HG02943 (cell line): ENCODE data around the gene FAM53B.

Experiments
- ATAC-seq: cut with Tn5 transposase; IDR thresholded peaks from one replicate; pipeline ENCODE4 v1.9.1; 2021; ENCODE audit warnings: mild to moderate bottlenecking, low read depth, moderate library complexity; ENCODE audit not compliant: unreplicated experiment

The FAM53B gene

DNA sequence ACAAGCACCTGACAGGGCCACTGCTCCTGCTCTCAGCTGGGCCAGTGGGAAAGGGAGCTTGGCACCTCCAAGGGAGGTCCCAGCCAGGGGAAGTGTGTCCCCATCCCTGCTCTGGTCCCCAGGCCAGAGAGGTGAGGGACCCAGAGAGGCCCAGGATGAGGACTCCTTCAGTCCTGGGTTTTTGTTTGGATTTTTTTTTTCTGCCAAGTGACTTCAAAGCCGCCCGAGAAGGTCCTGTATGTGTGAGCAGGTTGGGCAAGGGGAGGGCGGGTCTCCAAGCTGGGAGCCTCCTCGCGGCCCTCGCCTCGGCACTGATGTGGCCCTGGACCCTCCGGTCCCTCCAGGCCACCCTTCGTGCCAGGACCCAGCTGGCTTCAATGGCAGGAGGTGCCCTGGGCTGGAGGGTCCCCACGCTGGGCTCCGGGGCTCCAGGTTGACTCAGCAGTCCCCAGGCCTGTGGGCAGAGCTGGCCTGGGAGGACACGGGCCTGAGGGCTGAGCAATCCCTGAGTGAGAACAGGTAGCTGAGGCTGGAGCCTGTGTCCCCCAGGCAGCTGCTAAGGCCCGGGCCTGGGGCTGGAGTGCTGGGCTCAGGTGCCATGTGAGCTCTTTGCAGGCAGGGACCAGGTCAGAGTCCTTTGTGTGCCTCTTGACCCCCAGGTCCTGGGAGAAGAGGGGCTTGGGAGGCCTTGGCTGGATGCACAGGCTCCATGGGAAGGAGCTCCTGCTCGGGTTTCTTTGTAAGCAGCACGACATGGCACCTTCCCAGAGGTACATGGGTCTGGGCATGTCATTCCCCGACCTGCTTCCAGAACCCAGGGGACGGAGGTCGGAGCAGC, 140.6 kb downstream of the FAM53B start:
- ATAC-seq = no peak

DNA sequence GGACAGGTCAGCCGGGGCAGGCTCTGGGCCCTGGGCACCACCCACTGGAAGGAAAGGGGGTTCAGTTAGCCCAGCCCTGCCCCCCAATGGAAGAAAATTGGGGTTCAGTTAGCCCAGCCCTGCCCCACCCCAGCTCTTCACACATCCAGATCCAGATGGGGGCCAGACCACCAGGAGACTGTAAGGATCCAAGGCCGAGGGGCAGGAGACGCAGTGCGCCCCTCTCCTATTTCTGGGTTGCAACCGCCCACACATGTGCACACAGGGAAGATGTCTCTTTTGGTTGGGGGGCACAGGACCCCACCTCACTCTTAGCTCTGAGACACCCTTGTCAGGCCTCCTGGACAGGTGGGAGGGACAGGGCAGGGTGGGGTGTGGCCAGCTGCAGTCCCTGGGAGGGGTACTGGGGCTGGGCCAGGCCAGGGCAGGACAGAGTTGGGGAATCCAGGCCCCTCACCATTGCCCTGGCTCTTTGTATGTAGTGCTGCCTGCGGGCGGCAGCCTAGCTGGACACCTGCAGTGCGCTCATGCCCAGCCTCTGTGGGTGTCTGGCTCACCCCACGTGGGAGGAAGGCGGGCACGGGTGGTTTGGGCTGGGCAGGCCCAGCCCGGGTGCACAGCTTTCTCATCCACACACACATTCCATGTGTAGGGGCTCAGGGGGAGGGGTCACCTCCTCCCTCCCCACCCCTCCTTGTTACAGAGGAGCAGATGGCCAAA, 141.4 kb downstream of the FAM53B start:
- no peak for ATAC-seq

DNA sequence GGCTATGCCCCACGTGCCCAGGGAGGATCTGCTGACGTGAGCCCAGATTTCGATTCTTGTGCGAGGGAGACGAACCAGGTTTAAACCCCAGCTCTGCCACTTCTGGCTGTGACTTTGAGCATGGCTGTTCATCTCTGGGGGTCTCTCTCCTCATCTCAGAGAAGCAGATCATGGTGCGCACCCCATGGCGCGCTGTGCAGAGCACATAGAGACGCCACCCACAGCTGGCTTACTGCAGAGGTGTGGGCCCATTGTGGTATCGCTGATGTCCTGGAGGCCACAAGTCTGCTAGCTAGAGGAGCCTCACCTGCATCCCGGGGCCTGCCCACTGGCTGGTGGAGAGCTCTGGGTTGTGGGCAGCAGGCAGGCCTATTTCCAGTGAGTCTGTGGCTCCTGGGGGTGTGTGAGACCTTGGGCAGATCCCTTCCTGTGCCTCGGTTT, 142.0 kb downstream of the FAM53B start:
- ATAC-seq = no peak

DNA sequence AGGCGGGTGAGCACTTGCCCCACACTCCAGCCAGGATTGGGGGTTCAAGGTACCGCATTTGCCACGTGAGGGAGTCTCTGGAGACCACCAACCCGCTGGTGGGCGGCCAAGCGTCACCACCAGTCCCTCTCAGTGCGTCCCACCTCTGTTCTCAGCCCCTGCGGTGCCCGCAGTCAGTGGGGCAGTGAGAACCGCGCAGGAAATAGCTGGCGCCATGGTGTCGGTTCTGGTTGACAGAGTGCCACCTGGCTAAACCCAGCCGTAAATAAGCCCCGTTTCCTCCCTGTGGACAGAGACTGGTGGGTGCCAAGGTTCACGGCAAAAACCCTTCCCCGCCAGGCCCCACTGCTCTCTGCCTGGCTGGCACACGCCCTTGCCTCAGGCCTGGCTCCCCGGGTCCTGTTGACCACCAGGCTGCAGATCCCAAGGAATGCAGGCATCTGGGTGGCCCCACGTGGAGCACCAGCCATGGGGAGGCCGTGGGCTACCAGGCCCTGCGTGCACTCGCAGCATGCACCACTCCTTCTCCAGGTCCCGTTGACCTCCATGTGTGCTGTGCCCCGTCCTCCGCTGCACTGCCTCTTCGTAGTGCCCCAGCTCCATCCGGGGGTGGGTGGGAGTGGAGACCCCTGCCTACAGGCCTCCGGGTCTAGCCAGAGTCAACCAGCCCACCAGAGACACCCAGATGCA, 142.6 kb downstream of the FAM53B start:
- ATAC-seq = peak; percentile 60

DNA sequence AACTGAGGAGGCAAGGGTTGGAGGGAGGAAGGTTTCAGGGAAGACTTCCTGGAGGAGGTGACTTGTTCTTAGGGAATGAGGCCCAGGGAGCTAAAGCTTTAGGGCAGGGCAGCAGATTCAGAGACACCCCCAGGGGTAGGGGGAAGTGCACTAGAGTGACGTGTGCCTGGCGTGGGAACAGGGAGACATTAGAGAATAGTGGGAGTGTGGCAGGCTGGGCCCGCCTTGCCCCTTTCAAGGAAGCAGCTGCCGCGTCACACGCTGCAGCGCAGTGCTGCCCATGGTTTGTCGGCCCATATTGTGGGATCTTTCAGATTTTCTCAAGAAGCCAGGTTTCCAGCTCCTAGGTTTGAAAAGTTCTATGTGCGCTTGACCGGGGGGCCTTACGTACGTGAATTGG, 143.2 kb downstream of the FAM53B start:
- ATAC-seq = no peak

DNA sequence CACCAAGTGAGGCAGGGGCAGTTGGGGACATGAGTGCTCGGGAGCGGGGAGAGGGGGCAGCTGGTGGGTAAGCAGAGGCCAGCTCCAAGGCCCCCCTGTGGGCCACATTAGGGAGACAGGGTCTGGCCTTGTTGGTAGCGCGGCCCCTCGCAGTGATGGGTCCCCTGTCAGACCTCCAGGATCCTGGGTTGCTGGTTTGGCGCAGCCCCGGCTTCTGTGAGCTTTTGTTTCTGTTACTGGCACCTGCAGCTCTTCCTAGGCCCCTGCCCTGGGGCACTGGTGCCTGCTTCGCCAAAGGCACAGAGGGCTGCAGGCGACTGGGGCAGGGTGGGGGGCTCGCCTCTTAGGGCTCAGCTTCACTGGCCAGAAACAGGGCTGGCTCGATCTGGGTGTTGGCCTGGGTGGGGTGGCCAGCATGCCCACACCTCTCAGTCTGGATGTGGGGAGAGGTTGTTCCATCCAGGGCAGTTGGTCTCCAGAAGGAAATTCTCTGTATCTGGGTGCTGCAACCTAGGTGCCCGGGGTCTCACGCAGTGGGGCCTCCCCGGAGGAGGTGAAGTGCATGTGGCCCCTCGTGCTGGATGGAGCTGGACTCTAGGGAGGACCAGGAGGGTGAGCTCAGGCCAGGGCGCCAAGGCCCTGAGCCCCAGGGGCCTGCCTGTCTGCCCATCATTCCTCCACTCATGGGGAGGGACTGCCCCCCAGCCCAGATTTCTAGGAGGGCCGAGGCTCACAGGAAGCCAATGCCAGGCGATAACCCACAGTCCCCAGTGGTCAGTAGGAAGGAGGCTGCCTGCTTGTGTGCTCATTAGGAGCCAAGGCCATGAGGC, 143.9 kb downstream of the FAM53B start:
- no peak for ATAC-seq

DNA sequence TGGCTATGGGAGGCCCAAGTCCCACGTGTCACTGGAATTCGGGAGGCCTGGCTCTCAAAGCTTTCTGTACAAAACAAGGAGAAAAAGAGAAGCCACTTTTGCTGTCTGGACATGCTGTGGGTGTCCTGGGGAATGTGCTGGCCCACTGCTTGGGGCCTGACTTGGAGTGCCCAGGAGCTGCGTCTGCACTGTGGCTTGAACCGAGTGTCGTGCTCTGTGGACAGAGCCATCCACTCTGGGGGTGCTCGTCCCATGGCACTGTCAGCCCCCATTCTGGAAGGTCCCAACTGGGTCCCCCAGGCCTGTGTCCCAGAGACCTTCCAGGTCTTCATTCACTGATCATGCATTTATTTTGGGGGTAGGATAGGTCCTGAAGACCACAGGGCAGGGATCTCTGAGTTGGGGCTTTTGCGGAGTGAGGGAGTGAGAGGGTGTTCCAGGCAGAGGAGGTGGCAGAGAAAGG, 144.6 kb downstream of the FAM53B start:
- ATAC-seq = no peak

DNA sequence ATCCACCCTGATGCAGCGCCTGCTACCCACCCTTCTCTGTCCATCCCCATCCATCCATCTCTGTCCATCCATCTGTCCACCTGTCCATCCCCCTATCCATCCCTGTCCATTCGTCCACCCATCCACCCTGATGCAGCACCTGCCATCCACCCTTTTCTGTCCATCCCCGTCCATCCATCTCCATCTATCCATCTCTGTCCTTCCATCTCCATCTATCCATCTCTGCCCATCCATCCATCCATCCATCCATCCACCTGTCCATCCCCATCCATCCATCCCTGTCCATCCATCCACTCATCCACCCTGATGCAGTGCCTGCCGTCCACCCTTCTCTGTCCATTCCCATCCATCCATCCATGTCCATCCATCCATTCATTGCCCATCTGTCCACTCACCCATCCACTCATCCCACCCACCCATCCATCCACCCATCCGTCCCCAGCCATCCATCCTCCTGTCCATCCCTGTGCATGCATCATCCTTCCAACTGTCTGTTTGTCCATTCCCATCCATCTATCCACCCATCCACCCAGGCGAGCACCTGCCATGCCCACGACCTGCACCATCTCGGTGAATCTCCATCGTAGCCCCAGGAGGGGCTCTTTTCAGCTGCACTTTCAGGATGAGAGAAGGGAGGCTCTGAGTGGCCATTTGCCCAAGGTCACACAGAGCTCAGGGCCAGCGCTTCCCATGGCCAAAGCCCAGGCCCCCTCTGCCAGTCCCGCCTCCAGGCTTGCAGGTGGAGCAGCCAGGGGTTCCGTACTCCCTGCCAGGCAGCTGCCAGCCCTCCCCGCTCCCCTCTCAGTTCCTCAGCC, 145.2 kb downstream of the FAM53B start:
- no peak for ATAC-seq

DNA sequence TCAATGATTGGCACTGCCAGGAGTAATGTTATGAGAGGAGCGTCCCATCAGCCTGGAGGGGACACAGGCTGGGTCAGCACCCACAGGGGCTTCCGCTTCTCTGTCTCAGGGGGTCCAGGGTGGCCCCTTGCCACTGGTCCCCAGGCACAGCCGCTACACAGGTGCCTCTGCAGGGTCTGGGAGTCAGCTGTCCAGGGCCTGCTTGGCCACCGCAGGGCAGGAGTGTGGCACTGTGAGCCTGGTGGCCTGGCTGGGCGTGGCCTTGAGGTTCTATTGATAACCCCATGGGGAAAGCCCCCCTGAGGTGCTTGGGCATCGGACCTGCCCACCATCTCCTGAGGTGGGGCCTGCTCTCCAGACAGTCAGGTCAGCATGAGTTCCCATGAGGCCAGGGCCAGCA, 146.0 kb downstream of the FAM53B start:
- no peak for ATAC-seq

DNA sequence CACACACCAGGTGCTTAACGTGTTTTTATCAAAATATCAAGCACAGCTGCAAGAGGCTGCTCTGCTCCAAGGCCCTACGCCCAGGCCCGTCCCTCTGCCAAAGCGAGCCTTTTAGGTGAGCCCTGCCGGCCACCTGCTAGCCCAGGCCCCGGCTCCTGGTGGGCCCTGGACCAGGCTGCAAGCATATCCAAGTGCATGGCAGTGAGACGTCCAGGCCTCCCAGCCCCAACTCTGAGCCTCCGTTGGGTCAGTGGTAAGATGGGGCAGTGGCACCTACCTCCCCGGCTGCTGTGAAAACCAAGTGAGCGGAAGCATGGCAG, 146.4 kb downstream of the FAM53B start:
- ATAC-seq = no peak

DNA sequence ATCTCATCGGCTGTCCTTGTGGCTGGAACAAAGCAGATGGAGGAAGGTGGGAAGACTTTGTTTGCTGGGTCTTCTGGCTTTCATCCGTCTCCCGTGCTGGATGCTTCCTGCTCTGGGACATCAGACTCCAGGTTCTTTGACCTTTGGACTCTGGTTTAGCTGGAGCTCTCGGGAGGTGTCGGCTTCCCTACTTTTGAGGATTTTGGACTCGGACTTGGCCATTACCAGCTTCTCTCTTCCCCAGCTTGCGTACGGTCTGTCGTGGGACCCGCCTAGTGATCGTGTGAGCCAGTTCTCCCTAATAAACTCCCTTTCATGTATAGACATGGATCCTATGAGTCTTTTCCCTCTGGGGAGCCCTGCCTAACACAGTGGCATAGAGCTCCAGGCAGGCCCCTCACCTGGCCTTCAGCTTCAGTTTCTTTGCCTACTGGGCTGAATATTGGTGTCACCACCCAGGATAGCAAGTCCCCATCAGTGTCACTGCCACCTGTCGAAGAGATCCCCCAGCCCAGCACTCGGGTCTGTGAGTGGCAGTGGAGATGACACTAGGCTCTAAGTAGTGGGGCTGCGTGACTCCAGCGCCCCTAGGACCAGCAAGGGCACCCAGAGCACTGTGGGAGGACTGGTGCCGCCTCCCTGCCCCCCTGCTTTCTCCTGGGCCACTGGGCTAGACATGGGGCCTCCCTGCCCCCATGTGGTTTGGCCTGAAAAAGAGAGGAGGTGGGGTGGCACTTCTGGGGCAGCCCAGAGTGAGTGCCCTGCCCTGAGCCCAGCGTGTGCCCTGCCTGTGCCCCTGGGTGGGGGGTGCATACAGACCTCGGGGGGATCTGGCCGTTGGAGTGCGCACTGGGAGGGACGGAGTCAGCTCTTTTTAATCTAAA, 147.0 kb downstream of the FAM53B start:
- ATAC-seq = no peak

DNA sequence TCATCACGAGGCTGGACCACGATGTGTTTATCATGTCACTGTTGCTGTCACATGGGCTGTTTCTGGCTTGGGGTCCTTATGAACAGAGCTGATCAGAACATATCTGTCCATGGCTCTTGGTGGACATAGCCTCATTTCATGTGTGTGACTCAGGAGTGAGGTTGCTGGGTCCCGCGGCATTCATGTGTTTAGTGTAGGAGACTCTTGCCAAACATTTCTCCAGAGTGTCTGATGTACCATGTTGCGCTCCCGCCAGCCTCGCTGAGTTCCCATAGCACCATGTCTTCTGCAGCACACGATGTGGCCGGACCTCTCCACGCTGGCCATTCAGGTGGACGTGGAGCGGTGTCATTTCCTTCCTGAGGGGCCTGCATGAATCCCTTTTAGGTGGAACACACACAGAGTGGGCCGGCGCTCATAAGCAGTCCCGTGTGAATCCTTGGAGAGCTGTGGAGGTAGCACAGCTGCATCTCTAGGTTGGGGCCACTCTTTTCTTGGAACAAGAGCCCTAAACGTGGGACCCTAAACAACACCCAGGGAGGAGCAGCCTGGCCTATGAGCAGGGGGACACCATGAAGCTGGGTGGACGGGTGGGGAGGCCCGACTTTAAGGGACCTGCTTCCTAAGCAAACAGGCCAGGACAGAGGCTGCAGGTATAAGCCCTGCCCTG, 147.9 kb downstream of the FAM53B start:
- no peak for ATAC-seq

DNA sequence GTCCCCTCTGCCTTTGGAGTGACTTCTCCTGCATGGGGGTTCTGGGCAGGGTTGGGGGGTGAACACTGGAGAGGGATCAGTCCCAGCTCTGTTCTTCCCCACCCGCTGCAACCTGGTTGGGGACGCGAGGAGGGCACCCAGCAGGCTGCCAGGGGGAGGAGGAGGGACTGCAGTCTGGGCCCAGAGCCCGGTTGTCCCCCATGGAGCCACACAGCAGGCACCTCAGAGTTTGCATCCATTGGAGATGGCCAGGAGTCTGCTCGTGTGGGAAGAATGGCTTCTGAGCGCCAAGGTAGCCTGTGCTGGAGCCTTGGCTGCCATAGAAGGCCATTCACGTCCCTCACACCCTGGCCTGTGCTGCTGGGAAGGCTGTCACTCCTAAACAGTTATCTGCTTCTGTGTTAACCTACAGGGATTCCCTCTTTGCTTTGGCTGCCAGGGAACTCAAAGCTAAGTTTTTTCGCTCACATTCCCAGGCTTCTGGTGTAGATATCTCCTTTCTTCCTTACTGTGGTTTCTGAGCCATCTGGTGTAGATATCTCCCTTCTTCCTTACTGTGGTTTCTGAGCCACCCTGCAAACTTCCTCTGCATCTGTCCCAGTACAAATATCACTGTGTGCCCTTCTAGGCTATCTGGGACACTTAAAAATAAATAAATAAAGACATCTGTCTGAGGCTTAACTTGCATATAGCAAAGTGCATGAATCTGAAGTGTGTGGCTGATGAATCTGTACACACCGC, 148.9 kb downstream of the FAM53B start:
- ATAC-seq = no peak

DNA sequence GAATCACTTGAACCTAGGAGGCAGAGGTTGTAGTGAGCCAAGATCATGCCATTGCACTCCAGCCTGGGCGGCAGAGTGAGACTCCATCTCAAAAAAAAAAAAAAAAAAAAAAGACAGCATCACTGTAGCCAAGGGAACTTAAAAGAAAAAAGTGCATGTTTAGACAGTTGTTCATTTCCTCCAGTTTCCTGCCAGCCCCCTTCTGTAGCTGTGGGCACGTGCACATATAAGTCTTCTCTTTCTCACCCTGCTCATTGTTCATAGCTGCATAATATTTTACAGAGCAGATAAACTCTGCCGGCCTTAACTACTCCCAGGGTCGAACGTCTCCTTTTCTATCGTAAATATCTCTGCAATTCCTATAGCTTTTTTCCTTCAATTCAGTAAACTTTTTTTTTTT, 149.9 kb downstream of the FAM53B start:
- no peak for ATAC-seq

DNA sequence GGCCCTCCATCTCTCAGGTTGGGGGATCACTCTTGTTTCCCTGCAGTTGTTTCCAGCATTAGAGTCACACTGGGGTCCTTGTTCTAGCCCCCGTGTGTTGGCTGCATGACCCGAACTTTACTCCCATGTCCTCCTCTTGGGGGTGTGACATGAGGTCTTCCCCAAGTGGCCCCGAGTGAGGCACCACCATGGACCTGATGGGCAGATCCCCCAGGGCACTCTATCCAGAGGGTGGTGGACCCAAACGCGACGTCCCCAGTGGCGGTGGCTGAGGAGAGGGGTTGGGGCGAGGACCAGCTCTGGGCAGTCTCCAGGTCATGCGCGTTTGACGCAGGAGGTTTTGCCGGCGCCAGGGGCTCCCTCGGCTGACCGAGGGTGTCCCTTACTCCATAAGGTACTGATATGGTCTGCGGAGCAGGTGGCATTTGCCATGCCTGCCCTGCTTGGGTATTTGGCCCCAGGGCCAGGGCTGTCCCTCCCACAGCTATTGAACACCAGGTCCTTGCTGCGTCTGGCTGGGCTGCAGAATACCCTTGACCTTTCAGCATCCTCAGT, 150.7 kb downstream of the FAM53B start:
- no peak for ATAC-seq

DNA sequence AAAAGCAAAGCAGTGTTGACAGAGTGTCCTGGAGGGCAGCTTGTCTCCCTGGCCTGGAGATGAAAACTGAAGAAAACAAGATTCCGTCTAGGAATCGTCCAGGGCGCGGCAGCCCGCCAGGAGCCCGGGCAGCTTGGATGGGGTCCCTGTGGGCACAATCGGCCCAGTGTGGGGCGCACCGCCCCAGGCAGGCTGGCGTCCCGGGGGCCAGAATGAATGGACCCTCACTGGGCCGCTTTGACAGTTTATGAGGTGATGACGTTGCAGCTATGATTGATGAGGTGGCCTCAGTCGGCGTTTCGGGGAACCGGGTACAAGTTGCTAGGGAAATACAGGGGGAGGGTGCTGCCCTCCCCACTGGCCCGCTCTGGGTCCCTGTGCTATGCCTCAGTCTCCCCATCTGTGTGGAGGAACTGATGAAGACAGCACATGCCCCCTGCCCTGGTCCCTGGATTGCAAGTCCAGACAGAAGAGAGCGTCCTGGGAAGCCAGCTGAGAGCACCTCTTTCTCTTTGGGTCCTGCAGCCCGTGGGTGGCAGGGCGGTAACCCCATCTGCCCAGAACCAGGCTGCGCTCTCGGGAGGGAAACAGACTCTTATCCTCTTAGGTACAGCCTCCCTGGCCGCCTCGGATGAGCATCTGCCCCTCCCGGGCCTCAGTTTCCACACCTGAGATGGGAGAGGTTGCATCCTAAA, 151.3 kb downstream of the FAM53B start:
- ATAC-seq = no peak

DNA sequence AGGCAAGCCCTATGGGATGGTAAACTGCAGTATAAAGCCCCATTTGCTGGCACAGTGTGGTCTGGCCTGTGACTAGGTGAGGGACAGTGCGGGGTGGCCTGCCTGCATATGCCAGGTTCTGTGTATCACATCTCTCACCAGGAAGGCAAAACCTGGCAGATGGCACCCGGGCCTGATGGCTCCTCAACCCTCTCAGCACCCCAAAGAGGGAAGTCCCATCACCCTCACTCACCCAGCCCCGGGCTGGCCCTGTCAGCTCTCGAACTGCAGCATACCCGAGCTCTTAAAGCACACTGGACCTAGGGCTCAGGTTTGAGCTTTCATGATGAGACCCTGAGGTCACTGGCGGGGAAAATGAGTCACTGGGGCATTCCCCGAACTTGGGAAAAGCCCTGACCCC, 152.1 kb downstream of the FAM53B start:
- ATAC-seq = no peak
